Fibroblast of lung (primary cell): ENCODE data around the gene ARHGEF40.

Experiments
- CTCF ChIP-seq, 2 donors: IDR thresholded peaks in 1 of 2; conservative IDR thresholded peaks in 1 of 2; 1 replicate in 1 of 2; 2 replicates in 1 of 2; pipeline ENCODE4 v1.5.1; 2011 to 2012; ENCODE audit warnings: low read length in 2 of 2, control low read depth in 1 of 2, inconsistent platforms in 1 of 2, low read depth in 1 of 2, mild to moderate bottlenecking in 1 of 2
- EZH2 ChIP-seq: IDR thresholded peaks from 2 replicates; pipeline ENCODE4 v1.5.1; 2012; ENCODE audit warnings: low read length, control low read depth, mild to moderate bottlenecking; ENCODE audit errors: missing control alignments

GRCh38 chr14:21118933-21119332, 48.8 kb downstream of the ARHGEF40 start:
- TF ChIP-seq CTCF (conservative IDR thresholded peaks at IDR 0.05 in 1 of 2, IDR thresholded peaks at IDR 0.05 in 1 of 2; ENCODE audit: low read depth in 1 of 2, low read length in 2 of 2) = no peak
- TF ChIP-seq EZH2 = no peak
